Activated naive CD4-positive, alpha-beta T cell treated with anti-CD3 and anti-CD28 coated beads for 36 hours (primary cell): Measurements from ENCODE around the gene NCEH1. TPM values are rescaled to one million over a fixed set of nuclear protein-coding genes. Genes with fewer than 3 reads are reported as not detected.
"Not testable (repeated sequence)": the region's sequence is repeated elsewhere in the genome, so short reads cannot be mapped to it uniquely, and the experiment has no call there.

Experiments used
- CTCF ChIA-PET: fragments of 350-600 bp; sonication (Branson Sonifier 250); formaldehyde crosslinking; loops from one replicate; lab custom pipeline; 2021; ENCODE audit warnings: antibody characterized with exemption; lab: Charles Lee
- DNase-seq: peaks from one replicate; pipeline ENCODE4 v3.0.0-alpha.2; 2020
- H3K27ac Mint-ChIP-seq: one replicate; pipeline ENCODE4 v1.8.0; 2021; ENCODE audit warnings: mild to moderate bottlenecking, mixed read lengths
- H3K27me3 Mint-ChIP-seq: one replicate; pipeline ENCODE4 v1.8.0; 2021; ENCODE audit warnings: low read depth, mixed read lengths
- H3K36me3 Mint-ChIP-seq: one replicate; pipeline ENCODE4 v1.8.0; 2021; ENCODE audit warnings: low read depth, mixed read lengths
- H3K4me1 Mint-ChIP-seq: one replicate; pipeline ENCODE4 v1.8.0; 2021; ENCODE audit warnings: low read depth, mixed read lengths
- H3K4me3 Mint-ChIP-seq: one replicate; pipeline ENCODE4 v1.8.0; 2021; ENCODE audit warnings: mild to moderate bottlenecking, moderate library complexity, mixed read lengths
- H3K9me3 Mint-ChIP-seq: one replicate; pipeline ENCODE4 v1.8.0; 2021; ENCODE audit warnings: mixed read lengths
- intact Hi-C: fragments of 100-400 bp; cut with micrococcal nuclease; formaldehyde crosslinking; loops from one replicate; pipeline ENCODE4 v1.15.1; 2023
- total RNA-seq, 2 experiments: library from RNA; stranded (reverse); gene quantifications; one replicate each; pipeline ENCODE4 v1.2.3, GENCODE V29; 2021

The NCEH1 gene
- total RNA-seq, 2 experiments from 2014 or later, result 2.9 to 3.5 TPM

DNA sequence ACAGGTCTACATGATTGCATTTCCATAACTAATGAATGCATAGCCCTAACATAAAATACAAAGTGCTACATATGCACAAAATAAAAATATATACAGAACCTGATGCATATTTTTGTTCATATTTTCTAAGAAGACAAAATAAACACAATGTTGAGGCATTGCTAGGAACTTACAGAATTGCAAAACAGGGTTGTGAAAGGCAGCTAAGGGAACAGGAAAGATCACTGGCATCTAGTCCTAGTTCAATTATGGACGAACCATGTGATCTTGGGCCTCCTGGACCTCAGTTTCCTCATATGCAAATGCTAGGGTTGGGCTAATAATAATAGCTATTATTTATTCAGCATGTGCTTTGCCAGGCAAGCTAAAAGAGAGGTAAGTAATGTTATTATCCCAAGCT, 15.5 kb upstream of the NCEH1 start:
- Mint-ChIP-seq H3K4me3 (no peak overlapping the region), H3K4me1 (no peaks in the 10 kb centered on the region), H3K9me3 (peaks cover 7% of the 10 kb centered on the region), H3K36me3 (no peaks in the 10 kb centered on the region), H3K27ac (no peak overlapping the region), H3K27me3 (no peaks in the 10 kb centered on the region)
- intact Hi-C loops, result no loop called here
- DNase-seq, result no peak
- CTCF ChIA-PET, result interaction anchor here (0.7 to 1.0 kb wide), 3 partner anchors 9 to 24 kb away, joined by 3 to 5 read pairs (median 4); partner anchors contain the start of gene ECT2

GRCh38 chr3:172722536-172723040, 11.7 kb upstream of the NCEH1 start:
- H3K27ac Mint-ChIP-seq, H3K4me1 Mint-ChIP-seq, DNase-seq, H3K9me3 Mint-ChIP-seq, CTCF ChIA-PET, intact Hi-C loops, H3K27me3 Mint-ChIP-seq, H3K36me3 Mint-ChIP-seq, H3K4me3 Mint-ChIP-seq: not testable (repeated sequence)

GRCh38 chr3:172717493-172718088, 6.7 kb upstream of the NCEH1 start:
- CTCF ChIA-PET, result interaction anchor here (0.5 to 1.0 kb wide), 3 partner anchors 9 to 301 kb away, joined by 3 read pairs; no protein-coding TSS in a partner anchor
- H3K36me3 Mint-ChIP-seq, result no peaks in the 10 kb centered on the region
- no peaks in the 10 kb centered on the region for H3K4me1 Mint-ChIP-seq
- no peak overlapping the region for H3K4me3 Mint-ChIP-seq
- H3K27ac Mint-ChIP-seq, result no peak overlapping the region
- intact Hi-C loops, result no loop called here
- no peaks in the 10 kb centered on the region for H3K9me3 Mint-ChIP-seq
- no peaks in the 10 kb centered on the region for H3K27me3 Mint-ChIP-seq
- DNase-seq, result no peak

GRCh38 chr3:172716476-172716875, 5.6 kb upstream of the NCEH1 start:
- CTCF ChIA-PET, result no interaction called here
- H3K27ac Mint-ChIP-seq, result no peak overlapping the region
- H3K27me3 Mint-ChIP-seq, result no peaks in the 10 kb centered on the region
- intact Hi-C loops, result no loop called here
- H3K36me3 Mint-ChIP-seq, result no peaks in the 10 kb centered on the region
- no peak for DNase-seq
- no peaks in the 10 kb centered on the region for H3K4me1 Mint-ChIP-seq
- no peaks in the 10 kb centered on the region for H3K9me3 Mint-ChIP-seq
- no peak overlapping the region for H3K4me3 Mint-ChIP-seq

DNA sequence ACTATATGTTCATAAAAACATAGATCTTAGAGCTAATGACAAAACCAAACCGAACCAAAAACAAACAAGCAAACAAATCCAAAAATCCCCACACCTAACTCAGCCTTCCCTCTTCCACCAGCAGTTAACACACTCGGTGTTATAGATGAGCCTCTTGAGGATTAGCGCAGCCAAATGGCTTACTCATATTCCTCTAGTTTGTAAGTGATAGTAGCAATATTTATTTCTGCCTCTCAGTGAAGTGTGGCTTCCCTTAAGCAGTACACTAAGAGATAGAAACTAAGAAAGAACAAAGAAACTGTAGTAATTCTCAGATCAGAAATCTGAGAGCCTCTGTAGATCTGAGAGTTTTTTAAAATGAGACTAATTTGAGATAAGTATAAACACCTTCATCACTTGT, 2.4 kb upstream of the NCEH1 start:
- Mint-ChIP-seq H3K4me1 (peaks cover 11% of the 10 kb centered on the region), H3K36me3 (no peaks in the 10 kb centered on the region), H3K27me3 (no peaks in the 10 kb centered on the region), H3K27ac (no peak overlapping the region), H3K9me3 (no peaks in the 10 kb centered on the region), H3K4me3 (no peak overlapping the region)
- no peak for DNase-seq
- intact Hi-C loops, result no loop called here
- CTCF ChIA-PET, result interaction anchor here (2.3 kb wide), 1 partner anchor 40 kb away, joined by 12 read pairs; no protein-coding TSS in a partner anchor

GRCh38 chr3:172711454-172711795, 558 bp upstream of the NCEH1 start:
- H3K27ac Mint-ChIP-seq, result no peak overlapping the region
- DNase-seq, result no peak
- intact Hi-C loops, result loop anchor here (1.0 kb wide), 2 partner anchors 38 to 39 kb away; partner anchors contain the start of gene ECT2
- H3K4me3 Mint-ChIP-seq, result peak overlapping the region; percentile 91
- CTCF ChIA-PET, result interaction anchor here (0.7 to 1.6 kb wide), 7 partner anchors 9 to 1626 kb away, joined by 3 to 5 read pairs (median 3); partner anchors contain the start of gene ECT2
- no peaks in the 10 kb centered on the region for H3K27me3 Mint-ChIP-seq
- no peaks in the 10 kb centered on the region for H3K9me3 Mint-ChIP-seq
- H3K36me3 Mint-ChIP-seq, result no peaks in the 10 kb centered on the region
- H3K4me1 Mint-ChIP-seq, result peaks cover 11% of the 10 kb centered on the region

- Mint-ChIP-seq H3K4me1 (peaks cover 11% of the 10 kb centered on the region), H3K27me3 (no peaks in the 10 kb centered on the region), H3K9me3 (no peaks in the 10 kb centered on the region), H3K36me3 (no peaks in the 10 kb centered on the region), H3K27ac (no peak overlapping the region), H3K4me3 (peak overlapping the region; percentile 91)
- peak; percentile 10 for DNase-seq
- intact Hi-C loops, result no loop called here
- CTCF ChIA-PET, result interaction anchor here (0.7 to 1.6 kb wide), 7 partner anchors 10 to 369 kb away, joined by 3 to 6 read pairs (median 3); partner anchors contain the start of gene ECT2
Measured at GRCh38 chr3:172709774-172710663, 848 bp downstream of the NCEH1 start.

DNA sequence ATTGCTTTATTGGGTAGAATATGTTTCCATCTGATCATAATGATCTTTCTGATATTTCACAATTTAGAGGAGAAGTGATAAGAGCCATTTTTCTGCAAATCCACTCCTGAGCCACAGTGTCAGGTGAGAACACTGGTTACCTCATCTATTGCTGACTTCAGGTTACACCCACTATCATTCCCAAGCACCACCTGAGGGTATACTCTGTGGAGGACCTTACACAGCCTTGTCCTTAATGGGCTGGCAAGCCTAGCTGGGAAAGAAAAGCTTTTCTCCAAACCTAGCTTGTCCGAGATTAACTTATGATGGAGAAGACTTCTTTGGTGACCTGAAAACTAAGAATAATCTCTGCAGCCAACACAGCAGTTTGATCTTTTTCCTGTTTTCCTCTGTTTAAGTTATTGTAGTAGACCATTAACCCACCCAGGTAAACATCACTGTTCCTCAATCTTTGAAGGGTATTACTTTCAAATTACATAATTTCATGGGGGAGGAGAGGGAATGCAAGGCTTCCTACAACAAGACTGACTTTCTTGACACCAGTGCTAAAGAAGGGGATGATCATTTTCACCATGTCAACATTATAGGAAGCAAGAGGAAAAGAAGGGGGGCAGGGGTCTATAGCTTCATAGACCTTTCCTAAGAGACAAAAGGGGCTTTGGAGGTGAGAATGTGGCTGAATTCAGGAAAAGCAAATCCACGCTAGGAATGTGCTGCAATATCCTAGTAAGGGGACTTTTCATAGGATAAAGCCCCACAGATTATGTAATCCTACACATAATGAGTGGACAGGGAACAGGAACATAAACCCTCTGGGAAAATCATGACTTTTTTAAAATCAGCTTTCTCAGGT, 1.7 kb downstream of the NCEH1 start:
- Mint-ChIP-seq H3K4me1 (peaks cover 11% of the 10 kb centered on the region), H3K27ac (no peak overlapping the region), H3K9me3 (no peaks in the 10 kb centered on the region), H3K36me3 (no peaks in the 10 kb centered on the region), H3K4me3 (no peak overlapping the region), H3K27me3 (no peaks in the 10 kb centered on the region)
- no peak for DNase-seq
- CTCF ChIA-PET, result interaction anchor here (1.1 to 2.2 kb wide), 2 partner anchors 22 to 36 kb away, joined by 3 to 8 read pairs; no protein-coding TSS in a partner anchor
- intact Hi-C loops, result no loop called here

DNA sequence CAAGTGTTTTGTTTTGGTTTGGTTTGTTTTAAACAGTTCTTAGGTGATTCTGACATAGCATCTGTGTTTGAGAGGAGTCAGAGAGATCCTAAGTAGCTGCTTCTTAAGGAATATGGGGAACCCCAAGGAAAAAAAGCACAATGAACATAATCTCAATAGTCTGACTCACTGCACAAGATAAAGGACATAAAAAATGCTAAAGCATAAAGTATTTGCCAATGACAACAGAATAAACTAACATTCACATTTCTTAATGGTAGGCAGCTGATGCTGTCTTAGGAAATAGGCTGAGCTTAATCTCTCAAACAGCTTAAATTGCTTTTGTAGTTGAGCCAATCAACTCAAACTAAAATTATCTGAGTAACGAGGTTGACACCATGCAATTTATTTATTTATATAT, 2.9 kb downstream of the NCEH1 start:
- no peaks in the 10 kb centered on the region for H3K27me3 Mint-ChIP-seq
- no peak for DNase-seq
- peaks cover 11% of the 10 kb centered on the region for H3K4me1 Mint-ChIP-seq
- H3K9me3 Mint-ChIP-seq, result no peaks in the 10 kb centered on the region
- H3K27ac Mint-ChIP-seq, result no peak overlapping the region
- H3K36me3 Mint-ChIP-seq, result no peaks in the 10 kb centered on the region
- H3K4me3 Mint-ChIP-seq, result no peak overlapping the region
- CTCF ChIA-PET, result interaction anchor here (2.2 kb wide), 1 partner anchor 35 kb away, joined by 8 read pairs; no protein-coding TSS in a partner anchor
- intact Hi-C loops, result no loop called here

DNA sequence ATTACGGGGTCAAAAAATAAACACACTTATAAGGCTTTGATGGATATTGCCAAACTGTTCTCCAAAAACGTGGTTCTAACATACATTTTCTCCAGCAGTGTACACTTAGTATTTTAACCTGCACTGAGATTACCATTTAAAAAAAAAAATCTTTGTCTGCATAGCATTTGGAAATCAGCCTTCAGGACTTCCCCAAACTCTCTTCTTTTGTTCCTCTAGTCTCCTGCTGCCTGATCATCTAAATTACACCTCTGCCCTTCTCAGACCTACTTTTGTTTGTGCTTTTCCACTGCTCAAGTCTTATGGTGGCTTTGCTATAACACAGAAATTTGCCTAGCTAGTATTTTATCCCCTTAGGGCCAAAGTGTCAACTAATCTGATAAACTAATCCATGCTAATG, 3.8 kb downstream of the NCEH1 start:
- Mint-ChIP-seq H3K4me1 (peaks cover 11% of the 10 kb centered on the region), H3K36me3 (no peaks in the 10 kb centered on the region), H3K27me3 (no peaks in the 10 kb centered on the region), H3K9me3 (no peaks in the 10 kb centered on the region), H3K27ac (no peak overlapping the region), H3K4me3 (no peak overlapping the region)
- intact Hi-C loops, result no loop called here
- no peak for DNase-seq
- CTCF ChIA-PET, result no interaction called here

- Mint-ChIP-seq H3K9me3 (no peaks in the 10 kb centered on the region), H3K4me1 (peaks cover 10% of the 10 kb centered on the region), H3K4me3 (no peak overlapping the region), H3K27me3 (no peaks in the 10 kb centered on the region), H3K27ac (no peak overlapping the region), H3K36me3 (no peaks in the 10 kb centered on the region)
- intact Hi-C loops, result no loop called here
- CTCF ChIA-PET, result interaction anchor here (1.0 kb wide), 1 partner anchor 372 kb away, joined by 3 read pairs; no protein-coding TSS in a partner anchor
- DNase-seq, result no peak
Measured at GRCh38 chr3:172705170-172705569, 5.7 kb downstream of the NCEH1 start.
